H9 (cell line): ENCODE results near the gene MAP3K9. TPM values are rescaled to one million over a fixed set of nuclear protein-coding genes. Genes with fewer than 3 reads are reported as not detected.

Experiments used
- DNase-seq: peaks from one replicate; pipeline ENCODE4 v3.0.0-alpha.2; 2017
- H2AFZ ChIP-seq: one replicate; pipeline ENCODE4 v1.6.1; 2013; ENCODE audit warnings: mild to moderate bottlenecking, low read length, control low read depth, moderate library complexity
- H2AK5ac ChIP-seq: 2 replicates; pipeline ENCODE4 v1.6.1; 2013; ENCODE audit warnings: low read length, control low read depth, mixed read lengths; ENCODE audit not compliant: insufficient read length
- H2BK120ac ChIP-seq: one replicate; pipeline ENCODE4 v1.6.1; 2013; ENCODE audit warnings: low read depth, mild to moderate bottlenecking, low read length, control low read depth, inconsistent platforms; ENCODE audit not compliant: poor library complexity, severe bottlenecking
- H2BK12ac ChIP-seq: 2 replicates; pipeline ENCODE4 v1.6.1; 2013; ENCODE audit warnings: low read length, control low read depth, mixed read lengths, low read depth; ENCODE audit not compliant: insufficient read length
- H2BK15ac ChIP-seq: 2 replicates; pipeline ENCODE4 v1.6.1; 2013; ENCODE audit warnings: low read depth, low read length, control low read depth
- H2BK20ac ChIP-seq: one replicate; pipeline ENCODE4 v1.6.1; 2013; ENCODE audit warnings: low read depth, mild to moderate bottlenecking, low read length, control low read depth, inconsistent platforms; ENCODE audit not compliant: poor library complexity, severe bottlenecking
- H2BK5ac ChIP-seq: 2 replicates; pipeline ENCODE4 v1.6.1; 2013; ENCODE audit warnings: low read length, control low read depth, mixed read lengths; ENCODE audit not compliant: insufficient read length
- H3K14ac ChIP-seq: 2 replicates; pipeline ENCODE4 v1.6.1; 2013; ENCODE audit warnings: low read length, control low read depth; ENCODE audit not compliant: insufficient read depth
- H3K18ac ChIP-seq: 2 replicates; pipeline ENCODE4 v1.6.1; 2013; ENCODE audit warnings: low read depth, mild to moderate bottlenecking, mixed read lengths, low read length, control low read depth; ENCODE audit not compliant: insufficient read length
- H3K23ac ChIP-seq: 2 replicates; pipeline ENCODE4 v1.6.1; 2013; ENCODE audit warnings: low read length, control low read depth, mixed read lengths, low read depth; ENCODE audit not compliant: insufficient read length
- H3K23me2 ChIP-seq: 2 replicates; pipeline ENCODE4 v1.6.1; 2013; ENCODE audit warnings: low read depth, mild to moderate bottlenecking, mixed read lengths, low read length, control low read depth; ENCODE audit not compliant: insufficient read length, poor library complexity, severe bottlenecking
- H3K27ac ChIP-seq: 2 replicates; pipeline ENCODE4 v1.5.1; 2013; ENCODE audit warnings: low read length, control low read depth, mixed read lengths, low read depth; ENCODE audit not compliant: insufficient read length
- H3K27me3 ChIP-seq: 2 replicates; pipeline ENCODE4 v1.6.1; 2013; ENCODE audit warnings: low read length, control low read depth, inconsistent platforms; ENCODE audit not compliant: insufficient read depth
- H3K4ac ChIP-seq: 2 replicates; pipeline ENCODE4 v1.6.1; 2013; ENCODE audit warnings: low read depth, mild to moderate bottlenecking, control low read depth, inconsistent platforms, low read length, moderate library complexity
- H3K4me1 ChIP-seq: 2 replicates; pipeline ENCODE4 v1.6.1; 2013; ENCODE audit warnings: low read length, control low read depth, inconsistent platforms; ENCODE audit not compliant: insufficient read depth
- H3K4me2 ChIP-seq: 2 replicates; pipeline ENCODE4 v1.6.1; 2013; ENCODE audit warnings: low read length, control low read depth, mixed read lengths; ENCODE audit not compliant: insufficient read length, insufficient read depth
- H3K56ac ChIP-seq: 2 replicates; pipeline ENCODE4 v1.6.1; 2013; ENCODE audit warnings: low read depth, mild to moderate bottlenecking, mixed read lengths, low read length, control low read depth; ENCODE audit not compliant: insufficient read length
- H3K79me1 ChIP-seq: 2 replicates; pipeline ENCODE4 v1.6.1; 2013; ENCODE audit warnings: low read depth, mild to moderate bottlenecking, moderate library complexity, low read length, control low read depth, inconsistent platforms; ENCODE audit not compliant: insufficient read depth, poor library complexity, severe bottlenecking
- H3K79me2 ChIP-seq: 2 replicates; pipeline ENCODE4 v1.6.1; 2013; ENCODE audit warnings: low read length, control low read depth, inconsistent platforms; ENCODE audit not compliant: insufficient read depth
- H3K9ac ChIP-seq: 2 replicates; pipeline ENCODE4 v1.6.1; 2013; ENCODE audit warnings: low read length, control low read depth, mixed read lengths; ENCODE audit not compliant: insufficient read length; ENCODE audit errors: extremely low read depth
- H3K9me3 ChIP-seq: one replicate; pipeline ENCODE4 v1.6.1; 2013; ENCODE audit warnings: low read depth, low read length, inconsistent platforms; ENCODE audit not compliant: control insufficient read depth
- H3T11ph ChIP-seq: one replicate; pipeline ENCODE4 v1.6.1; 2013; ENCODE audit warnings: mild to moderate bottlenecking, low read length, control low read depth, inconsistent platforms
- H4K20me1 ChIP-seq: one replicate; pipeline ENCODE4 v1.6.1; 2013; ENCODE audit not compliant: control insufficient read depth, insufficient read length, insufficient read depth
- H4K5ac ChIP-seq: 2 replicates; pipeline ENCODE4 v1.6.1; 2013; ENCODE audit warnings: low read depth, mild to moderate bottlenecking, mixed read lengths, low read length, control low read depth; ENCODE audit not compliant: insufficient read length
- H4K8ac ChIP-seq: replicated peaks from 2 replicates; pipeline ENCODE4 v1.6.1; 2013; ENCODE audit warnings: low read length, control low read depth, mixed read lengths, low read depth; ENCODE audit not compliant: insufficient read length
- H4K91ac ChIP-seq: 2 replicates; pipeline ENCODE4 v1.6.1; 2013; ENCODE audit warnings: low read depth, mild to moderate bottlenecking, moderate library complexity, mixed read lengths, low read length, control low read depth; ENCODE audit not compliant: insufficient read length
- H3K27ac Mint-ChIP-seq, 3 experiments: 2 replicates in 2 of 3; 3 replicates in 1 of 3; pipeline ENCODE4 v1.8.0; 2020 to 2021; ENCODE audit warnings: mixed read lengths in 3 of 3, mild to moderate bottlenecking in 1 of 3, moderate library complexity in 1 of 3
- H3K27me3 Mint-ChIP-seq: 2 replicates; pipeline ENCODE4 v1.8.0; 2021; ENCODE audit warnings: low read depth, mild to moderate bottlenecking, moderate library complexity, mixed read lengths
- H3K36me3 Mint-ChIP-seq, 3 experiments: 2 replicates in 2 of 3; 3 replicates in 1 of 3; pipeline ENCODE4 v1.8.0; 2020 to 2021; ENCODE audit warnings: low read depth in 3 of 3, mixed read lengths in 3 of 3; ENCODE audit not compliant: insufficient read depth in 1 of 3
- H3K4me1 Mint-ChIP-seq, 2 experiments: 2 replicates each; pipeline ENCODE4 v1.8.0; 2020; ENCODE audit warnings: mixed read lengths in 2 of 2
- H3K4me3 Mint-ChIP-seq, 2 experiments: 2 replicates in 1 of 2; 3 replicates in 1 of 2; pipeline ENCODE4 v1.8.0; 2020 to 2021; ENCODE audit warnings: mild to moderate bottlenecking in 2 of 2, mixed read lengths in 2 of 2, moderate library complexity in 1 of 2
- H3K9me3 Mint-ChIP-seq, 2 experiments: 2 replicates in 1 of 2; 3 replicates in 1 of 2; pipeline ENCODE4 v1.8.0; 2020; ENCODE audit warnings: mild to moderate bottlenecking in 2 of 2, mixed read lengths in 2 of 2, moderate library complexity in 1 of 2
- CTCF ChIP-seq: fragments of 200-600 bp; sonication (generic); conservative IDR thresholded peaks from 3 replicates; pipeline ENCODE4 v1.8.0; 2021; ENCODE audit warnings: antibody characterized with exemption, mild to moderate bottlenecking
- WGBS: extraction: QIAGEN DNeasy Blood & Tissue Kit; methylation state at CpG from one replicate; pipeline ENCODE4 v1.1.7; 2013; ENCODE audit warnings: missing lambda C conversion rate, low lambda C conversion rate, mixed read lengths; ENCODE audit not compliant: insufficient read length; ENCODE audit errors: extremely low coverage; 5-methylcytosine and 5-hydroxymethylcytosine counted together
- total RNA-seq: library from RNA; stranded (reverse); gene quantifications from 2 replicates; pipeline ENCODE4 v1.2.1, GENCODE V29; 2021

MAP3K9 gene
- total RNA-seq, 1 experiment from 2014 or later = 20.0 TPM

- H3K4me1 Mint-ChIP-seq = no peaks in the 10 kb centered on the region
- H3K4me1 ChIP-seq = no peaks in the 10 kb centered on the region
- DNase-seq = no peak
- H3K9ac ChIP-seq = no peak overlapping the region
- no peak overlapping the region for H3K56ac ChIP-seq
- H3K27me3 ChIP-seq = no peaks in the 10 kb centered on the region
- H3K4ac ChIP-seq = no peak overlapping the region
- H3K9me3 ChIP-seq = no peaks in the 10 kb centered on the region
- H3T11ph ChIP-seq = no peak overlapping the region
- H4K91ac ChIP-seq = no peak overlapping the region
- peaks cover 6 to 49% (median 42%) of the 10 kb centered on the region in 3 experiments; a peak in 6 of 7 replicates for H3K36me3 Mint-ChIP-seq
- no CpG with 5 or more reads among the region's 3 CpGs for WGBS
- H4K5ac ChIP-seq = no peak overlapping the region
- H2BK20ac ChIP-seq = no peak overlapping the region
- no peak overlapping the region for H3K4me3 Mint-ChIP-seq
- H3K9me3 Mint-ChIP-seq = no peaks in the 10 kb centered on the region
- H2BK12ac ChIP-seq = no peak overlapping the region
- H2AFZ ChIP-seq = no peak overlapping the region
- no peaks in the 10 kb centered on the region for H4K20me1 ChIP-seq
- no peak overlapping the region for H2AK5ac ChIP-seq
- no peak for TF ChIP-seq CTCF
- H3K79me1 ChIP-seq = no peaks in the 10 kb centered on the region
- no peaks in the 10 kb centered on the region for H3K23me2 ChIP-seq
- no peak overlapping the region for H3K18ac ChIP-seq
- H3K23ac ChIP-seq = no peak overlapping the region
- no peak overlapping the region for H2BK120ac ChIP-seq
- H3K79me2 ChIP-seq = peaks cover 1% of the 10 kb centered on the region; the same call in 1 of the 2 replicates
- no peak overlapping the region for H2BK15ac ChIP-seq
- H3K27ac Mint-ChIP-seq = no peak overlapping the region
- H4K8ac ChIP-seq = no peak overlapping the region
- H3K27ac ChIP-seq = no peak overlapping the region
- H3K4me2 ChIP-seq = no peak overlapping the region
- no peaks in the 10 kb centered on the region for H3K27me3 Mint-ChIP-seq
- no peak overlapping the region for H2BK5ac ChIP-seq
- H3K14ac ChIP-seq = no peak overlapping the region
Observed at GRCh38 chr14:70793637-70794036, 15.7 kb downstream of the MAP3K9 start.
